Neural progenitor cell (in vitro differentiated cells): Measurements from ENCODE around the gene DDAH1. TPM values are rescaled to one million over a fixed set of nuclear protein-coding genes. Genes with fewer than 3 reads are reported as not detected.

Experiments
- DNase-seq: peaks from one replicate; pipeline ENCODE4 v3.0.0-alpha.2; 2016; ENCODE audit warnings: low spot score
- H2AFZ ChIP-seq: fragments of 200-600 bp; sonication (generic); replicated peaks from 2 replicates; pipeline ENCODE4 v1.6.1; 2016; ENCODE audit warnings: antibody characterized with exemption
- H3F3A ChIP-seq: fragments of 200-600 bp; sonication (generic); 2 replicates; pipeline ENCODE4 v1.6.1; 2016; ENCODE audit warnings: antibody characterized with exemption, low read depth
- H3K27ac ChIP-seq: fragments of 200-600 bp; sonication (generic); 2 replicates; pipeline ENCODE4 v1.5.1; 2016; ENCODE audit warnings: mild to moderate bottlenecking
- H3K27me3 ChIP-seq: fragments of 200-600 bp; sonication (generic); 2 replicates; pipeline ENCODE4 v1.6.1; 2016; ENCODE audit warnings: mild to moderate bottlenecking, moderate library complexity
- H3K36me3 ChIP-seq: fragments of 200-600 bp; sonication (generic); 2 replicates; pipeline ENCODE4 v1.5.1; 2016
- H3K4me1 ChIP-seq: fragments of 200-600 bp; sonication (generic); 2 replicates; pipeline ENCODE4 v1.6.1; 2016; ENCODE audit warnings: mixed run types
- H3K4me2 ChIP-seq: fragments of 200-600 bp; sonication (generic); 2 replicates; pipeline ENCODE4 v1.6.1; 2016
- H3K4me3 ChIP-seq: fragments of 200-600 bp; sonication (generic); 2 replicates; pipeline ENCODE4 v1.5.1; 2016
- H3K79me2 ChIP-seq: fragments of 200-600 bp; sonication (generic); 2 replicates; pipeline ENCODE4 v1.6.1; 2016; ENCODE audit warnings: low read depth
- H3K9ac ChIP-seq: fragments of 200-600 bp; sonication (generic); 2 replicates; pipeline ENCODE4 v1.6.1; 2016
- H3K9me3 ChIP-seq: fragments of 200-600 bp; sonication (generic); 2 replicates; pipeline ENCODE4 v1.5.1; 2016; ENCODE audit warnings: low read depth
- H4K20me1 ChIP-seq: fragments of 200-600 bp; sonication (generic); 2 replicates; pipeline ENCODE4 v1.6.1; 2016; ENCODE audit warnings: low read depth
- H3K27ac Mint-ChIP-seq: 3 replicates; pipeline ENCODE4 v1.8.0; 2021; ENCODE audit warnings: mixed read lengths
- H3K27me3 Mint-ChIP-seq: 2 replicates; pipeline ENCODE4 v1.8.0; 2022; ENCODE audit warnings: low read depth, mild to moderate bottlenecking, inconsistent platforms, moderate library complexity, mixed read lengths; ENCODE audit not compliant: insufficient read depth
- H3K36me3 Mint-ChIP-seq: 3 replicates; pipeline ENCODE4 v1.8.0; 2021; ENCODE audit warnings: mixed read lengths
- H3K4me1 Mint-ChIP-seq: 3 replicates; pipeline ENCODE4 v1.8.0; 2021; ENCODE audit warnings: mixed read lengths
- H3K4me3 Mint-ChIP-seq: 3 replicates; pipeline ENCODE4 v1.8.0; 2021; ENCODE audit warnings: mild to moderate bottlenecking, moderate library complexity, mixed read lengths
- H3K9me3 Mint-ChIP-seq: 3 replicates; pipeline ENCODE4 v1.8.0; 2020; ENCODE audit warnings: mixed read lengths
- CTCF ChIP-seq: fragments of 200-600 bp; sonication (generic); IDR thresholded peaks from 2 replicates; pipeline ENCODE4 v1.5.1; 2017; ENCODE audit warnings: antibody characterized with exemption, mild to moderate bottlenecking
- EZH2 ChIP-seq: fragments of 200-600 bp; sonication (generic); IDR thresholded peaks from 2 replicates; pipeline ENCODE4 v1.6.1; 2017; ENCODE audit warnings: antibody characterized with exemption, mild to moderate bottlenecking, moderate library complexity
- EZH2phosphoT487 ChIP-seq: fragments of 200-600 bp; sonication (generic); IDR thresholded peaks from 2 replicates; pipeline ENCODE4 v1.6.1; 2017; ENCODE audit warnings: antibody characterized with exemption
- total RNA-seq: library from RNA; depleted of rRNA; stranded (reverse); fragments of >200 nt; gene quantifications from 2 replicates; pipeline ENCODE4 v1.2.3, GENCODE V29; 2015; ENCODE audit warnings: low replicate concordance

Gene DDAH1
- total RNA-seq, 1 donor from 2014 or later: 23.1 TPM

- H3K27ac ChIP-seq: no peak overlapping the region
- H3K4me1 ChIP-seq: no peaks in the 10 kb centered on the region
- H3K36me3 ChIP-seq: no peaks in the 10 kb centered on the region
- H3F3A ChIP-seq: no peaks in the 10 kb centered on the region
- peaks cover 6% of the 10 kb centered on the region for H3K36me3 Mint-ChIP-seq
- DNase-seq: no peak
- no peak overlapping the region for H3K4me2 ChIP-seq
- TF ChIP-seq EZH2phosphoT487 (no peak), EZH2 (no peak), CTCF (no peak)
- peaks cover 16% of the 10 kb centered on the region for H3K9me3 Mint-ChIP-seq
- no peaks in the 10 kb centered on the region for H4K20me1 ChIP-seq
- no peak overlapping the region for H2AFZ ChIP-seq
- no peaks in the 10 kb centered on the region for H3K27me3 ChIP-seq
- peaks cover 6% of the 10 kb centered on the region for H3K27me3 Mint-ChIP-seq
- no peak overlapping the region for H3K4me3 Mint-ChIP-seq
- no peaks in the 10 kb centered on the region for H3K79me2 ChIP-seq
- H3K27ac Mint-ChIP-seq: no peak overlapping the region
- peaks cover 22% of the 10 kb centered on the region for H3K4me1 Mint-ChIP-seq
- no peaks in the 10 kb centered on the region for H3K9me3 ChIP-seq
- H3K9ac ChIP-seq: no peak overlapping the region
- H3K4me3 ChIP-seq: no peak overlapping the region
These were observed 134.7 kb downstream of the DDAH1 start for GRCh38 chr1:85330214-85330631.

GRCh38 chr1:85328713-85329397, 136.1 kb downstream of the DDAH1 start:
- H3K4me3 ChIP-seq: no peak overlapping the region
- H3F3A ChIP-seq: no peaks in the 10 kb centered on the region
- no peak overlapping the region for H3K9ac ChIP-seq
- Mint-ChIP-seq H3K4me1 (peaks cover 29% of the 10 kb centered on the region), H3K27me3 (peaks cover 2% of the 10 kb centered on the region), H3K27ac (no peak overlapping the region), H3K4me3 (no peak overlapping the region), H3K36me3 (peaks cover 4% of the 10 kb centered on the region), H3K9me3 (peaks cover 12% of the 10 kb centered on the region)
- TF ChIP-seq EZH2phosphoT487: no peak
- no peak for TF ChIP-seq EZH2
- no peak for TF ChIP-seq CTCF
- H3K27ac ChIP-seq: no peak overlapping the region
- DNase-seq: no peak
- H3K79me2 ChIP-seq: no peaks in the 10 kb centered on the region
- H4K20me1 ChIP-seq: no peaks in the 10 kb centered on the region
- H2AFZ ChIP-seq: no peak overlapping the region
- H3K9me3 ChIP-seq: no peaks in the 10 kb centered on the region
- no peaks in the 10 kb centered on the region for H3K4me1 ChIP-seq
- H3K4me2 ChIP-seq: no peak overlapping the region
- H3K36me3 ChIP-seq: no peaks in the 10 kb centered on the region
- H3K27me3 ChIP-seq: no peaks in the 10 kb centered on the region

GRCh38 chr1:85327759-85328158, 137.2 kb downstream of the DDAH1 start:
- Mint-ChIP-seq H3K4me1 (peaks cover 29% of the 10 kb centered on the region), H3K4me3 (no peak overlapping the region), H3K27ac (no peak overlapping the region), H3K9me3 (peaks cover 3% of the 10 kb centered on the region), H3K27me3 (no peaks in the 10 kb centered on the region), H3K36me3 (peaks cover 1% of the 10 kb centered on the region)
- H4K20me1 ChIP-seq: no peaks in the 10 kb centered on the region
- H3K36me3 ChIP-seq: no peaks in the 10 kb centered on the region
- no peaks in the 10 kb centered on the region for H3K4me1 ChIP-seq
- no peak overlapping the region for H3K9ac ChIP-seq
- no peak overlapping the region for H3K4me3 ChIP-seq
- H3F3A ChIP-seq: no peaks in the 10 kb centered on the region
- H3K9me3 ChIP-seq: no peaks in the 10 kb centered on the region
- H3K79me2 ChIP-seq: no peaks in the 10 kb centered on the region
- no peak overlapping the region for H3K4me2 ChIP-seq
- H3K27me3 ChIP-seq: no peaks in the 10 kb centered on the region
- TF ChIP-seq EZH2phosphoT487 (no peak), CTCF (no peak), EZH2 (no peak)
- no peak for DNase-seq
- no peak overlapping the region for H2AFZ ChIP-seq
- H3K27ac ChIP-seq: no peak overlapping the region
